Measurements from ENCODE around the gene DHX34. TPM values are rescaled to one million over a fixed set of nuclear protein-coding genes. Genes with fewer than 3 reads are reported as not detected.
"Not testable (repeated sequence)": the region's sequence is repeated elsewhere in the genome, so short reads cannot be mapped to it uniquely, and the experiment has no call there.

The DHX34 gene
- polyA plus RNA-seq, 1 of the 3 experiments (the other 2 are of a cell fraction): 16.4 TPM

DNA sequence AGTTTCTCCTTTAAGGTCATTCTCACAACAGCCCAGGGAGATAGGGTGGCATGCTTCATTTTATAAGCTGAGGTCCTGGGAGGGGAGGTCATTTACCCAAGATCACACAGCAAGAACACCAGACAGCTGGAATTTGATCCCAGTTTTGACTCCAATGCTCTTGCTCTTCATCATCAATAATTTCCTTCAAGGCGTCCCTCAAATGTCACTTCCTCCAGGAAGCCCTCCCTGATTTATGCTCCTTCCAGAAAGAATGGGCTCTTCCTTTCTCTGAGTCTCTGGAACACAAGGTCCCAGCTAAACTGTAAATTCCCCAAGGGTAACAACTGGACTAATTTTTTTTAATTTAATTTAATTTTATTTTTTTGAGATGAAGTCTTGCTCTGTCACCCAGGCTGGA is 4.7 kb upstream of the DHX34 start:
- Histone ChIP-seq H3K79me2 (ENCODE audit: insufficient read depth) (peaks cover 1% of the 10 kb centered on the region), H3F3A (replicated peaks; ENCODE audit: insufficient read depth) (peaks cover 4% of the 10 kb centered on the region), H3K4me1 (ENCODE audit: control insufficient read depth in 1 of 2, insufficient read depth in 2 of 2, low read depth in 1 of 2, low read length in 1 of 2) (no peaks in the 10 kb centered on the region; a peak in 1 of 4 replicates), H3K9me3 (no peaks in the 10 kb centered on the region), H3K4me2 (no peak overlapping the region), H3K36me3 (replicated peaks in 1 of 2; ENCODE audit: control insufficient read depth in 1 of 2, insufficient read depth in 2 of 2, low read length in 1 of 2) (no peaks in the 10 kb centered on the region), H3K9me2 (no peaks in the 10 kb centered on the region), H3K27ac (ENCODE audit: low read depth in 2 of 2, low read length in 1 of 2) (no peak overlapping the region), H3K27me3 (ENCODE audit: insufficient read depth) (no peaks in the 10 kb centered on the region), H3K9ac (no peak overlapping the region), H2AFZ (ENCODE audit: low read depth) (no peak overlapping the region), H4K20me1 (ENCODE audit: insufficient read depth) (no peaks in the 10 kb centered on the region), H3K4me3 (ENCODE audit: low read depth in 2 of 2, low read length in 1 of 2) (no peak overlapping the region)
- TF ChIP-seq NFIC (IDR thresholded peaks at IDR 0.05; ENCODE audit: borderline replicate concordance): no peak
- TF ChIP-seq MXI1 (IDR thresholded peaks at IDR 0.05; ENCODE audit: low read depth, low read length): no peak
- TF ChIP-seq JUND (IDR thresholded peaks at IDR 0.05): no peak
- TF ChIP-seq, protein P1, sequence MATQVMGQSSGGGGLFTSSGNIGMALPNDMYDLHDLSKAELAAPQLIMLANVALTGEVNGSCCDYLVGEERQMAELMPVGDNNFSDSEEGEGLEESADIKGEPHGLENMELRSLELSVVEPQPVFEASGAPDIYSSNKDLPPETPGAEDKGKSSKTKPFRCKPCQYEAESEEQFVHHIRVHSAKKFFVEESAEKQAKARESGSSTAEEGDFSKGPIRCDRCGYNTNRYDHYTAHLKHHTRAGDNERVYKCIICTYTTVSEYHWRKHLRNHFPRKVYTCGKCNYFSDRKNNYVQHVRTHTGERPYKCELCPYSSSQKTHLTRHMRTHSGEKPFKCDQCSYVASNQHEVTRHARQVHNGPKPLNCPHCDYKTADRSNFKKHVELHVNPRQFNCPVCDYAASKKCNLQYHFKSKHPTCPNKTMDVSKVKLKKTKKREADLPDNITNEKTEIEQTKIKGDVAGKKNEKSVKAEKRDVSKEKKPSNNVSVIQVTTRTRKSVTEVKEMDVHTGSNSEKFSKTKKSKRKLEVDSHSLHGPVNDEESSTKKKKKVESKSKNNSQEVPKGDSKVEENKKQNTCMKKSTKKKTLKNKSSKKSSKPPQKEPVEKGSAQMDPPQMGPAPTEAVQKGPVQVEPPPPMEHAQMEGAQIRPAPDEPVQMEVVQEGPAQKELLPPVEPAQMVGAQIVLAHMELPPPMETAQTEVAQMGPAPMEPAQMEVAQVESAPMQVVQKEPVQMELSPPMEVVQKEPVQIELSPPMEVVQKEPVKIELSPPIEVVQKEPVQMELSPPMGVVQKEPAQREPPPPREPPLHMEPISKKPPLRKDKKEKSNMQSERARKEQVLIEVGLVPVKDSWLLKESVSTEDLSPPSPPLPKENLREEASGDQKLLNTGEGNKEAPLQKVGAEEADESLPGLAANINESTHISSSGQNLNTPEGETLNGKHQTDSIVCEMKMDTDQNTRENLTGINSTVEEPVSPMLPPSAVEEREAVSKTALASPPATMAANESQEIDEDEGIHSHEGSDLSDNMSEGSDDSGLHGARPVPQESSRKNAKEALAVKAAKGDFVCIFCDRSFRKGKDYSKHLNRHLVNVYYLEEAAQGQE (IDR thresholded peaks at IDR 0.05; ENCODE audit: low read depth, low read length): no peak
- TF ChIP-seq TEAD4 (IDR thresholded peaks at IDR 0.05; ENCODE audit: borderline replicate concordance, insufficient read depth): no peak
- TF ChIP-seq RFX5 (IDR thresholded peaks at IDR 0.05; ENCODE audit: low read length): no peak
- TF ChIP-seq, protein P2, sequence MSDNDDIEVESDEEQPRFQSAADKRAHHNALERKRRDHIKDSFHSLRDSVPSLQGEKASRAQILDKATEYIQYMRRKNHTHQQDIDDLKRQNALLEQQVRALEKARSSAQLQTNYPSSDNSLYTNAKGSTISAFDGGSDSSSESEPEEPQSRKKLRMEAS (IDR thresholded peaks at IDR 0.05; ENCODE audit: low read depth): no peak
- no peak for TF ChIP-seq MEF2A (IDR thresholded peaks at IDR 0.05; ENCODE audit: borderline replicate concordance, low read depth)
- no peak for TF ChIP-seq POLR2AphosphoS5 (IDR thresholded peaks at IDR 0.05; ENCODE audit: low read depth, low read length)
- ChIA-PET CTCF (interaction anchor here (1.1 to 1.6 kb wide), 4 partner anchors 14 to 49 kb away, joined by 3 to 5 read pairs (median 4); no protein-coding TSS in a partner anchor), POLR2A (no interaction called here)
- no peak for DNase-seq
- 93% methylated on average over 1 of the region's 1 CpG for WGBS (ENCODE audit: low lambda C conversion rate)

DNA sequence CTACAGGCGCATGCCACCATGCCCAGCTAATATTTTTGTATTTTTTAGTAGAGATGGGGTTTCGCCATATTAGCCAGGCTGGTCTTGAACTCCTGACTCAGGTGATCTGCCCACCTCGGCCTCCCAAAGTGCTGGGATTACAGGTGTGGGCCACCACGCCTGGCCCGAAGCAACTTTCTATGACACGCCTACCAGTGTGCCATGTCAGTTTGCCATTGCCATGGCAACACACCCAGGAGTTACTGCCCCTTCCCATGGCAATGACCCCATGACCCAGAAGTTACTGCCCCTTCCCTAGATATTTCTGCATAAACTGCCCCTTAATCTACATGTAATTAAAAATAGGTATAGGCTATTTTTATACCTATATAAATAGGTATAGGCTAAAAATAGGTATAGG is 3.1 kb upstream of the DHX34 start:
- H3F3A ChIP-seq (replicated peaks; ENCODE audit: insufficient read depth); H3K9ac ChIP-seq; H3K9me3 ChIP-seq; H3K36me3 ChIP-seq (replicated peaks in 1 of 2; ENCODE audit: control insufficient read depth in 1 of 2, insufficient read depth in 2 of 2, low read length in 1 of 2); DNase-seq; H3K4me1 ChIP-seq (ENCODE audit: control insufficient read depth in 1 of 2, insufficient read depth in 2 of 2, low read depth in 1 of 2, low read length in 1 of 2); H3K4me3 ChIP-seq (ENCODE audit: low read depth in 2 of 2, low read length in 1 of 2); POLR2A ChIA-PET; H2AFZ ChIP-seq (ENCODE audit: low read depth); CTCF ChIA-PET; H3K4me2 ChIP-seq; H3K27me3 ChIP-seq (ENCODE audit: insufficient read depth); H3K27ac ChIP-seq (ENCODE audit: low read depth in 2 of 2, low read length in 1 of 2); H4K20me1 ChIP-seq (ENCODE audit: insufficient read depth); H3K9me2 ChIP-seq: not testable (repeated sequence)
- WGBS (ENCODE audit: low lambda C conversion rate): 78% methylated on average over 6 of the region's 6 CpGs
- H3K79me2 ChIP-seq (ENCODE audit: insufficient read depth): peaks cover 17% of the 10 kb centered on the region
